Astrocyte (in vitro differentiated cells and primary cell): ENCODE results near the gene EPHB1.

ENCODE experiments used
- CTCF ChIP-seq: IDR thresholded peaks from 2 replicates; pipeline ENCODE4 v1.5.1; 2011; ENCODE audit warnings: low read depth, mild to moderate bottlenecking, inconsistent platforms, low read length, moderate library complexity; ENCODE audit not compliant: insufficient read depth
- EZH2 ChIP-seq: IDR thresholded peaks from 2 replicates; pipeline ENCODE4 v1.6.1; 2012; ENCODE audit warnings: mild to moderate bottlenecking, low read length, inconsistent platforms; ENCODE audit not compliant: insufficient read depth

DNA sequence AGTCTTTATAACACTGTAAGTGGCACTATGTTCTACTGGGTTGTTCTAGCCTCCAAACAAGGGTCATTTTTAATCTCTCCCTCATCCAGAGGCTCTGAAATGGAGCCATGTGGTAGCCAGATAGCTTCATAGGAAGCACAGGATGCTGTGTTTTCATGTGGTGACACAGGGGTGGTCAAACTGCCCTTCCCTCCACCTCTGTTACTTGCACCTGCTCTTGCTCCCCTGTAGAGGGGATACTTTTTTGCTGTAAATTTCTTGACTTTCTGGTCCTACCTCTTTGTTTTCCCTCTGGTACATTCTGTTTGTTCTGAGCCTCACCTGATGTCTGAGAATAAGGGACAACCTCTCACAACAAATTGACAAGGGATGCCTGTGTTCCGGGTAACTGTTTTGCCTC is 76.8 kb downstream of the EPHB1 start:
- TF ChIP-seq CTCF (no peak), EZH2 (no peak)
